GM04504 (cell line): ENCODE data around the gene POMT1.

Experiments
- DNase-seq: peaks from one replicate; pipeline ENCODE4 v3.0.0-alpha.2; 2012; ENCODE audit warnings: low read depth

The POMT1 gene

DNA sequence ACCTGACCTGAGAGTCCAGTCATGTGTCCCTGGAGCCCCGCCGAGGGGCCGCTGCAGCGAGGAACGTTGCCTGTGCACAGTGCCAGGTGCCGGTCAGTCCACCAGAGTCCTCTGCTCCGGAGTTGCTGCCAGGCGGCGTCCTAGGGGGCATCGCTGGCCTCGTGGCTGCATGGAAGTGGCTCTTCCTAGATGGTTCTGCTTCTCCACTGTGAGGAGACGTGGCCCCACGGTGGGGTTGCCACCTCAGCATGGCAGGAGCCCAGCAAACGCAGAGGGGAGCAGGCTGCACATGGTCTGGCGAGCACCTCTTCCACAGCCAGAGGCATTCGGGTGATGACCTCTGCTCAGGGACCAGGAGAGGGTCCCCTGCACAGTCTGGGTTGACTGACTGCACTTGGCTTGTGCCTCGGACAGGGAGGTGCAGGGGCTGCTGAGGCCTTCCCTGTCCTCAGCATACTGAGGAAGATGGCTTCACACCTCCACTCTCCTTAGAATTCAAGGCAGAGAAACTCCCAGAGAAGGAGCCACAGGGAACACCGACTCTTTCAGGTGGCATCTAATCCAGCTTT lies 25.9 kb upstream of the POMT1 start:
- DNase-seq = no peak

DNA sequence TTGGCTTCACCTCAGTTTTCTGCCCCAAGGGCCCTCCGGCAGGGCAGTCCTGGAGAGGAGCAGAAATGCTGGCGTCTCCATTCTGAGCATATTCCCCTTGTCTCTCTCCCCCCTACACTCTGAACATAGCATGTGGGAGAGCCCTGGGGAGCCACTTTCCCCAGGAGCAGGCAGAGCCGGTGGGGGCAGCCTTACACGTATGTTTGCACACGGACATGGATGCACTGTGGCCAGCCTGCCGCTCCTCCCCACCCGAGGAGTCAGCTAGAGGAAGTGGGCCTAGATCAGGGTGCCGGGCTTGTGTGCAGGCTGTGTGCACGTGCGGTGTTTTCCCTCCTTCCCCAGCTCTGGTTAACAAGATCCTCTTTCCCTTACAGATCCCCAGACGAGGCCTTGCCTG lies 25.4 kb upstream of the POMT1 start:
- DNase-seq = no peak

DNA sequence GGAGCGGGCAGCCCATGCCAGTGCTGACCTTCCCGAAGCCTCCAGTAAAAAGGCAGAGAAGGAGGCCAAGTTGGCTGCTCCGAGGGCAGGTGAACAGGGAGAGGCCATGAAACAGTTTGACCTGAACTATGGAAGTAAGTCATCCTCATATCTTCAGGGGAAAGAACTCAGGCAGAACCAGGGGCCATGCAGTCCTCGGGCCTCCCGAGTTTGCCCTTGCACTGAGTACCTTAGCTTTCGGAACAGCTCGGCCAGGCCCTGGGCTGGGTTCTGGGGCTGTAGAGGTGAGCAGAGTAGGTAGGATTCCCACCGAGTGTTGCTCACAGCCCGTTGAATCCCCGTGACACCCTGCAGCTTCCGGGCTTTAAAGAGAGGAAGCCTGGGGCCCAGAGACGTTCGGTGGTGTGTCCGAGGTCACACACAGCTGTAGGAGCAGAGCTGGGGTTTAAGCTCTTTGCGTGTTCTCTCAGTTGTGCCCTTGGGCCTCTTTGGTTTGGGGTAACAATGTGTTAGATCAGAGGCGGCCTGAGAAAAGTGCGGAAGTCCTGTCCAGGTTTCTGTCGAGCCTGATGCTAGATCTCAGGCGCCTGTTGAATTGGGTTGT lies 24.8 kb upstream of the POMT1 start:
- DNase-seq = no peak

DNA sequence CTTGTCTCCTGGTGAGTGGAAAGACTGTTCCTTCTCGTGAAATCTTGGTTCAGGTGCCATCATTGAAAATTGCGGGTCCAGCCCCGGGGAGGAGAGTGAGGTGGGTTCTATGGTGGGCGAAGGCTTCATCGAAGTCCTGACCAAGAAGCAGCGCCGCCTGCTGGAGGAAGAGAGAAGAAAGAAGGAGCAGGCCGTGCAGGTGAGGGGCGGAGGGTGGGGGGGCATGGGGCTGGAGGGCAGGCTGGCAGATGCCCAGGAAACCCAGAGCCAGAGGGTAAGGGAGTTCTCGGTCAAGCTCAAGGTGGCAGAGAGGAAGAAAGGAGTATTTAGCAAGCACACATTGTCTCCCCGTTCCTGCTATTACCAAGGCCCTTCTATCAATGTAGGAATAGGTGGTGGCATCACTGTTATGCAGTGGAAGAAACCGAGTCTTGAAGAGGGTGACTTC lies 24.3 kb upstream of the POMT1 start:
- no peak for DNase-seq

DNA sequence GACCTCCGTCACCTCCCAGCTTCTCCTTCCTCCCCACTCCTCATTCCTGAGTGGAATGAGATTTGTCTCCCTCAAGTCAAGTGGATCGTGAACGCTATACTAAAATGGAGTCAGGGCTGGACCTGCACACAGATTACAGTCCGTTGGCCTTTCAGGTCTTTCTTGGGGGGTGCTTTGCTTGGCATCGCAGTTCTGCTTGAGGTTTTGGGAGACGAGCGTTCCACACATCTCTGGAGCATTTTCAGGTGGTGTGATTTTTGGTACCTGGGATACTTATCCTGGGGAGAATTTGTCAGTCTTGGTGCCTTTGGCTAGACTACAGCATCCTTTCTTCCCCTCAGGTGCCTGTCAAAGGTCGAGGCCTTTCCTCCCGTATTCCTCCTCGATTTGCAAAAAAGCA lies 23.8 kb upstream of the POMT1 start:
- no peak for DNase-seq

DNA sequence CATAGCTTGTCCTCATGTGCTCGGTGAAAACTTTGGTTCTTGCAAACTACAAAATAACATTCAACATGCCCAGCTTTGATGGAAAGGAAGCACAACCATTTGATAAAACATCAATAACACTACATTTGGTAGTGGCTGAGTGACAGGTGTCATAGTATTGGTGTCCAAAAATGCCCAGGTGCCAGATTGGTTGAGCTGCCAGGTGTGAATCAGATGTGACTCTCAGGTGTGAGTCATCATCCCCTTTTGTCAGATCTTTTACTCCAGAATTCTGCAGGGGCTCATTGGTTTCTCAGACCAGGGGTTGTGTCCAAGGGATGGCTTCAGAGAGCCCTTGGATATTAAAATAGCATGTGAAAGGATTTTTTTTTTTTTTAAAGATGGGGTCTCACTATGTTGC lies 22.5 kb upstream of the POMT1 start:
- DNase-seq = no peak

DNA sequence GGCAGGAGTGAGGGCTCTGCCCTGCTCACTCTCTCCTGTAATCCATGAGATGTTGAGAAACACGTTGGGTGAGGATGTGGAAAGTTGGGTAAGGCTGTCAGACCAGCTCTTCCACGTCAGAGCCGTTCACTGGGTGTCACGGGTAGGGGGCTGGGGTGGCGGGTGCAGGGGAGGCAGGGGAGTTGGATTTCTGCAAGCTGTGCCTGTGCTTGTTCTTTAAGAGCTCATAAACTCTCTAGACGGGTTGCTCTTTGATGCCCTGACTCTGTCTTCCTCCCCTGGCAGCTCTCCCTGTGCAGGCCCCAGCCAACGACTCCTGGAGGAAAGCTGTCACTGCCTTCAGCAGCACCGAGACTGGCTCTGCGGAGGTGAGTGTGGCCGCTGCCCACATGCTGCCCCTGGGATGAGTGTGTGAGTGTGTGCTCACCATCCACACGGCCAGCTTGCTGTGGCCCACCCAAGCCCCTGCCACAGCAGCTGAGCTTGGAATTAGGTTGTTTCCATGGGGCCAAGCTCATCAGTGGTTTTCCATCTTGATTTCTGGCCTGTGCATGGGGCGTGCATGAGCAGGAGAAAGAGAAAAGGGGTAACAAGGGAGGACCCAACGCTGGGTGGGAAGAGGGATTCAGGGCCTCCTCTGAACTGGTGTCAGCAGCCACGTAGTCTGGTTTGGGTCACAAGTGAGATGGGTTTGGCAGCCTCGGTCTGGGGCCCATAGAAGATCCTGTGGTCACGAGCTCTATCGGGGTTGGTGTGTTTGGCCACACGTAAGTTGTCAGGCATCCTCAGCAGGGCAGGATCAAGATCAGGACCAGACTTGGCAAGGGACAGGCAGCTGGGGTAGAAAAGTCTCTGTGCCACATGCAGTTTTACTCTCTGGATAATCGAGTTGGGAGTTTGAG lies 21.0 kb upstream of the POMT1 start:
- no peak for DNase-seq

DNA sequence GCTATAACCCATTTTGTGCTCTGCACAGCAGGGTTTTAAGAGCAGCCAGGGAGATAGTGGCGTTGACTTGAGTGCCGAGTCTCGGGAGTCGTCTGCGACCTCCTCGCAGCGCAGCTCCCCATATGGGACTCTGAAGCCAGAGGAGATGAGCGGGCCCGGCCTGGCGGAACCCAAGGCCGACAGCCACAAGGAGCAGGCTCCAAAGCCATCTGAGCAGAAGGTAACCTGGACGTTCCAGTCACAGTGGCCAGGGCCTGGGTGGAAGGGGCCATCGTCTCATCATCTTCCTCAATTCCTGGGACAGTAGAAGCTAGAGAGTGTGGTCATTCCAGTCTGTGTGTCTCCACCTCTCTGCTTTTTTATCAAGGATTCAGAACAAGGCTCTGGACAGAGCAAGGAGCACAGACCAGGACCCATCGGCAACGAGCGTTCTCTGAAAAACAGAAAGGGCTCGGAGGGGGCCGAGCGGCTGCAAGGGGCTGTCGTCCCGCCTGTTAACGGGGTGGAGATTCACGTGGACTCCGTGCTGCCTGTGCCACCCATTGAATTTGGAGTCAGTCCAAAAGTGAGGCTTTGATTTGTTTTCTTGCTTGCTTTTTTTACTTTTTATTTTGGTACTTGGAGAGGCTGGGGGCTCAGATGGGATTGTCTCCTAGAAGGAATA lies 20.2 kb upstream of the POMT1 start:
- no peak for DNase-seq

DNA sequence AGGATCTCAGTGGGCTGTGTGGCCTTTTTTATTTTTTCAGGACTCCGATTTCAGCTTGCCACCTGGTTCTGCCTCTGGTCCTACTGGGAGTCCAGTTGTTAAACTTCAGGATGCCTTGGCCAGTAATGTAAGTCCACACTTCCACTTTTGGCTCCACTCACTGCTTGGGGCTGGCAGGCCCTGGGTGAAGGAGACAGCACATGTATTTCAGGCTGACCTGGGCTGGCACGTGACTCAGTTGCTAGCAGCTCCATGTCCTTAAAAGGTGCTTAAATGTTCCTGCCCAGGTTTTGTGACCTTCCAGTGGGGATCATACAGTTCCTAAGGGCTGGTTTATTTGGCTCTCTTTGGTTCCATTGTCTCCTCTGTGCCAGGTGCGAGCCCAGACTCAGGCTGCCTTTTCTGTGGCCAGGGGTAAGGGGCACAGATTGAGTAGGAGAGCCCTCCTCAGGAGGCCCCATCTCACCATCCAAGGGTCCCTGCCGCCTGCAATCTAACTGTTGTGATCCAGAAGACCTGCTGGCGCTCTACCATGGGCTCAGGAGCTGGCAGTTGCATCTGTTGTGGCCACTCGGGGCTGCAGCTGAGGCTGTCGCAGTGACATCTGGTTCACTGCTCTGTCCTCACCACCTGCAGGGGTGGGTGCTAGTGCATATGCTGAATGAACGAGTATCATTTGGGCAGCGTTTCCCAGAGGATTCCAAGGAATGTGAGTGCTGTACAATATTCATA lies 19.2 kb upstream of the POMT1 start:
- DNase-seq = no peak

DNA sequence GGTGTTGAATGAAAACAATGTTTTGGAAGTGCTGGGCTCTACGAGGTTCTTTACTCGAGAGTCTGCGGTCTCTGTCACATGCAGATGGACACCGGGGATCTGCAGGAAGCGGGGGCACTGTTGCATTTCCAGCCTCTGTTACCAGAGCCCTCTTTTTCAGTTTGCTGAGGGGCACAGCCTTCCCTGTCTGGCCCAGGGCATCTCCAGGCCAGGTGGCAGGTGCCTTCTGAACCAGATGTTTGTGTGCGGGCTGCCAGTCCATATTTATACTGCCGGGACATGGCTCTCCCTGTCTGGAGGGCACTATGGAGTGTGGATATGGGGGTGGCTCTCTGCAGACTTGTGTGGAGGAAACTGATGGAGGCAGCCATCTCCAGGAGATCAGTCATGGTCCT lies 18.7 kb upstream of the POMT1 start:
- DNase-seq = no peak

DNA sequence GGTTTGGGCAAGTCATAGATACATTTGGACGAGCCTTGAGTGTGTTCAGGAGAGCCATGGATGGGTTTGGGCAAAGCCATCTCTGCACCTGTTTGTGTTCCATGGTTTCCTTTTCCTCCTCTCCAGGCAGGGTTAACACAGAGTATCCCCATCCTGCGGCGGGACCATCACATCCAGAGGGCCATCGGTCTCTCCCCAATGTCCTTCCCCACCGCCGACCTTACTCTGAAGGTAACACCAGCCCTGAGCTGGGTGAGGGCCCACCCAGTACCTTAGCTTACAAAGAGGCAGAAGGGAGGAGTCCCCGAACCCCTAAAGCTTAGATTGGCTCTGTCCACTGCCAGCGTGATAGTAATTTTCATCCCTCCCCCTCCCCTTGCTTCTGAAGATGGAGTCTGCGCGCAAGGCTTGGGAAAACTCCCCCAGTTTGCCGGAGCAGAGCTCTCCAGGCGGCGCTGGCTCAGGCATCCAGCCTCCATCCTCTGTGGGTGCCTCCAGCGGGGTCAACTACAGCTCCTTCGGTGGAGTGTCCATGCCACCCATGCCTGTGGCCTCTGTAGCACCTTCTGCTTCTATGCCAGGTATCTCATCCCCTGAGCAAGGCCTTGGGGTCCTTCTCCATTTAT lies 18.0 kb upstream of the POMT1 start:
- no peak for DNase-seq

DNA sequence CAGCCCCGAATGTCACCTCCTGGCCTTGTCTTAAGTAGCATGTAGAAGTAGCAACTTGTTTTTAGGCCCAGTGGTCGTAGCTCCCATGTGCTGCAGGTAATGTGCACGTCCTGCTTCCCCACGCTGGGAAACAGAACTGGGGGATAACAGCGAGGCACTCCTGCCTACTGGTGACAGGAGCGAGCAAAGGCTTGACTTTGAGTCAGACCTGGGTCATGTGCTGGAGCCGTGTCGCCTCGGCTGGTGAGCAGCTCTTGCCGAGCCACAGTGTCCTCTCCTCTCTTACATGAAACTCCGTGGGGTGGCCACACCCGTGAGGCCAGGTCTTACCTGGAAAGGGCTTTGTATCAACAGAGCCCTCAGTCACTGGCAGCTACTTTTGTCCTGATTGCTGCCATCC lies 17.5 kb upstream of the POMT1 start:
- DNase-seq = no peak

DNA sequence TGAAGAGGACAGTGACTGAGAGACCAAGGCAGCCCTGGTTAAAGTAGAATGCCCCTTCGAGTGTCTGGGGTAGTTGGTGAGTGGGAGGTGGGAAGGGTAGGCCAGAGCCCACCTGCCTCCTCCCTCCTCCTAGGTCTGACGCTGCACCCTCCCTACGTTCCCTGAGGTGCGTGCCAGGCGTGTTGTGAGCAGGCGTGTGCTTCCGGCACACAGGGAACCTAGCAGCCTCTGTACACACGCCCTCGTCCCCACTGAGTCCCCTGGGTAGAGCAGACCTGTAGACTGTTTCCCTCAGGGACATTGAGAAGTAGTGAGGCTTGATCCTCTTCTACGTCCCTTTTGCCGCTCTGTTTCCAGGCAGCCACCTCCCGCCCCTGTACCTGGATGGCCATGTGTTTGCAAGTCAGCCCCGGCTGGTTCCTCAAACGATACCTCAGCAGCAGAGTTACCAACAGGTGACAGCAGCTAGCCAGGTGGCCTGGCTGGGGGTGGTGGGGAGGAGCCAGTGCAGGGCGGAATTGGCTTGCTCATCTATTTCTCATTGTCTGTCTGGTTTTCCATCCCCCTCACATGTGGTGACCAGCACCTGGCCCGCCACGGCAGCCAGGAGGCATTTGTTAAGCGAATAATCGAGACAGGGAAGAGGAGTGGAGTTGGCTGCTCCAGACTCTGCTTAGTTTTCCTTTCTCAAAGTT lies 16.8 kb upstream of the POMT1 start:
- no peak for DNase-seq

DNA sequence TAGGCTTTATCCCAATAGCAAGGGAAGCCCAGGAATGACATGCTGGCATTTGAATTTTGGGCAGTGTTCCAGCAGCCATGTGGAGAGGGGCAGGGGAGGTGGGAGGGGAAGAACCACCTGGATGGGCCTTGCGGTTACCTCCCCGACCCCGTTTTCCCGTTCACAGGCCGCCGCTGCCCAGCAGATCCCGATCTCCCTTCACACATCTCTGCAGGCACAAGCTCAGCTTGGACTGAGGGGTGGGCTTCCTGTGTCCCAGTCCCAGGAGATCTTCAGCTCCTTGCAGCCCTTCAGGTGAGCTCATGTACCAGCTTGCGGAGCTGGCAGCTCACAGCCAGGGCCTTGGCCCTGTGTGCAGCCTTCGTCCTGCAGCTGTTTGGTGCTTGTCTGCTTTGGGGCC lies 15.7 kb upstream of the POMT1 start:
- no peak for DNase-seq

DNA sequence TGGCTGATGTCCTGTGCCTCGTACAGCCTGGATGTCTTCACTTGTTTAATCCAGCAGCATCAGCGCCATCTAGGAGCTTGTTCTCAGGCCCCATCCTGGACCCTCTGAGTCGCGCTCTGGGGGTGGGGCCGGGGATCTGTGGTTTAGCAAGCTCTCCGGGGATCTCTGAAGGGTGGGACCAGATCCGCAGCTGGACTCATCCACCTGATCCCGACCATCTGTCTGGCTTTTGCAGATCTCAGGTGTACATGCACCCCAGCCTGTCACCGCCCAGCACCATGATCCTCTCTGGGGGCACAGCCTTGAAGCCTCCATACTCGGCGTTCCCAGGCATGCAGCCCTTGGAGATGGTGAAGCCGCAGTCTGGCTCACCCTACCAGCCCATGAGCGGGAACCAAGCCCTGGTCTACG lies 15.1 kb upstream of the POMT1 start:
- DNase-seq = no peak

DNA sequence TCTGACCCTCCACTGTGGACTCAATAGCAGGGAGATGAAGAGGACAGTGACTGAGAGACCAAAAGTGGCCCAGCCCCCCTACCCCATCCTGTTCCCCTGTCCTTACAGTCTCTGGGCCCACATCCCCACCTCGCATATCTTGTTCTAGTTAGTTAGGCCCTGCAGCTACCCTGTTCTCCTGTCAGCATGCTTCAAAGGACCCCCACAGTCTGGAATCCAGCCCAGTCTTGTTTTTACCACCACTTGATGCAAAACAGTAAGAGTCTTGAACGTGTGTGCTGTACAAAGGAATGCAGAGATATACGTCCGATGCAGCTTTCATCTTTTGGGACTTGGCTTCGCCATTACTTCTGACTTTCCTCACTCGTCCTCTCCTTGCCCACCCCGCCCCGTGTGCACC lies 12.2 kb upstream of the POMT1 start:
- DNase-seq = no peak

DNA sequence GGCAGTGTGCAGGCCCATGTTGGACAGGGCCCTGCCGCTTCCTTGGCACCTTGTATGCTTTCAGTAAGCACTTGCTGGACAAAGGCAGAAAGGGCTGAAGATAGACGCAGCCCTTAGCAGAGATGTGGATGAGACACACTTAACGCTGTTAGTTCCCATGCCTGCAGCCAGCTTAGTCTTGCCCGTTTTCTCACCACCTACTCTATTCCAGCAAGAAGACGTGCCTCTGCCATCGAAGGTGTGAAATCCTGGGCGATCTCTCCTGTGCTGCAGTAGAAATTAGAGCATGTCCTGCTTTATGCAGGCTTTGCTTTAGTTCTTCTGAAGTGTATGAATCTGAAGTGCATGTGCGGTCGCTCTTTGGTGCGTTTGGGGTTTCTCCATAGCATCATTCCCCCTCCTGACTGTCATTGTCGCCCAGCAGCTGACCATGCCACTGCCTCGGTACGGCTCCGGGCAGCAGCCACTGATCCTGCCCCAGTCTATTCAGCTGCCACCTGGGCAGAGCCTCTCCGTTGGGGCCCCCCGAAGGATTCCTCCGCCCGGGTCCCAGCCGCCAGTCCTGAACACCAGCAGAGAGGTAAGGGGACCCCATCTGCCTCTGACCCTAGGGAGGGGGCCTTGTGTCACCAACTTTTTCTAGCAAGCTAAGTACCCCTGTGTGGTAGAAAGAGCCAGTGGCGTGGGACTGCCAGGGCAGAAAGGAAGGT lies 11.6 kb upstream of the POMT1 start:
- DNase-seq = no peak

DNA sequence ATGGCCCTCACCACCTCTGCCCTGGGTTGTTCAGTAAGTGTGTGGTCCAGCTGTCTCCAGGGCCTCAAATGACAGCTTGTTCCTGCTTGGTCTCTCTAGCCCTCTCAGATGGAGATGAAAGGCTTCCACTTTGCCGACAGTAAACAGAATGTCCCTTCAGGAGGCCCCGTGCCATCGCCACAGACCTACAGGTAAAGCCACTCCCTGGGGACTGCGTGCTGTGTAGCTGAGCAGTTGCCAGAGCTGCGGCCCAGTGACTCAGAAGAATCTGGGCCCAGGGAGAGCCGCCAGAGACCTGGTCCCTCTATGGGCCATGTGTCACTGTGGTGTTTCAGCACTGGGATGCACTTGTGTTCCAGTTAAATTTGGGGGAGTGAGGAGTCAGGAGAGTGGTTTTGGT lies 10.6 kb upstream of the POMT1 start:
- DNase-seq = no peak

DNA sequence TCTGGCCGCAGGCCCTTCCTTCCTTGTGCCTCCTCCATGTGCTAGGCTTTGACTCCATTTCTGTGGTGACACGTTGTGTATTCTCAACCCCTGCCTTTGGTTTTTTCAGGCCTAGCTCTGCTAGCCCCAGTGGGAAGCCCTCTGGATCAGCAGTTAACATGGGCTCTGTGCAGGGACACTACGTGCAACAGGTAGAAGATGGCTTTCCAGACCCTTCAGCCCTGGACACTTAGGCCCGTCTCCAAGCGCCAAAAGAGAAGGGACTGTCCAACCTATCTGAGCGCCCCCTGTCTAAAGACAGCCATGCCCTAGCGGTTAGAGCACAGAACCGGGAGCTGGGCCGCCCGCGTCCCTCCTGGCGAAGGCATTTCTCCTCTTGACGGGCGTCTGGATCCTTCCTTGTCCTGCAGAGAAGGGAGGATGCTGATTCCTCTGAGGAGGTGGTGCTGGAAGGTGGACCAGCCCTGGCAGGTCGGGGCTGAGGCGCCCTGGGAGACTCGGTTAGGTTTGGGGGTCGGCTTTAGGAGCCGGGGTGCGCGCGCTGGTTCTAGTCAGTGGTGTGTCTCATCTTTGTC lies 8.3 kb upstream of the POMT1 start:
- no peak for DNase-seq

DNA sequence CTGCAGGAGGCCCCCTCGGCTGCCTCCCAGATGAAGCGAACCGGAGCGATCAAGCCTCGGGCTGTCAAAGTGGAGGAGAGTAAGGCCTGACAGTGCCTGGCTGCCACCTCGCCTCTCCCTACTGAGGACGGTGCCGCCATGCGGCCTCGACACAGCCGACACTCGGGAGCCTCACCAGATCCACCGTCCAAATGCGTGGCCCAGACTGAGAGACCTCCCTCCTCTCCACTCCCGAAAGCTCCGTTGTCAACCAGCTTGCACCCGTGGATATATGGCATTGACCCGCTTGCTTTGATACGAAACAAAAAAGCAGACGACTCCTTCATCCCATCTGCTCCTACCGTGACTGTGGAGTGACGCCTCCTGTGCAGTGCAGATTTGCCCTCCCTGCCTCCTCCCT lies 6.9 kb upstream of the POMT1 start:
- DNase-seq = no peak
